Gastrocnemius medialis (tissue), 4 donors: ENCODE results near the gene CFAP45.

Experiments used
- CTCF ChIP-seq, 5 experiments: fragments of 450-650 bp in 3 of 5; fragments of 200-600 bp in 2 of 5; sonication (generic) in 2 of 5; IDR thresholded peaks in 4 of 5; conservative IDR thresholded peaks in 1 of 5; 1 replicate in 4 of 5; 2 replicates in 1 of 5; pipeline ENCODE4 v1.5.1; 2016 to 2019; ENCODE audit warnings: antibody characterized with exemption in 5 of 5, mild to moderate bottlenecking in 3 of 5, moderate library complexity in 3 of 5
- POLR2A ChIP-seq, 2 donors: fragments of 450-650 bp; IDR thresholded peaks; one replicate each; pipeline ENCODE4 v1.6.1; 2017; ENCODE audit warnings: antibody characterized with exemption in 2 of 2, mild to moderate bottlenecking in 2 of 2, moderate library complexity in 2 of 2

GRCh38 chr1:159832309-159832708 is 67.7 kb downstream of the CFAP45 start:
- TF ChIP-seq CTCF (IDR thresholded peaks at IDR 0.05 in 4 of 5, conservative IDR thresholded peaks at IDR 0.05 in 1 of 5) (no peak), POLR2A (IDR thresholded peaks at IDR 0.05) (no peak)
